NCI-H748 (cell line): ENCODE results near the gene KCNK4.
A peak's percentile ranks its signal among the peaks of the same experiment; 100 is the strongest.
"Not testable (repeated sequence)": the region's sequence is repeated elsewhere in the genome, so short reads cannot be mapped to it uniquely, and the experiment has no call there.

Source experiments
- DNase-seq: peaks from one replicate; lab custom pipeline; 2025; ENCODE audit not compliant: unreplicated experiment; lab: John Stamatoyannopoulos, UW

Gene KCNK4

DNA sequence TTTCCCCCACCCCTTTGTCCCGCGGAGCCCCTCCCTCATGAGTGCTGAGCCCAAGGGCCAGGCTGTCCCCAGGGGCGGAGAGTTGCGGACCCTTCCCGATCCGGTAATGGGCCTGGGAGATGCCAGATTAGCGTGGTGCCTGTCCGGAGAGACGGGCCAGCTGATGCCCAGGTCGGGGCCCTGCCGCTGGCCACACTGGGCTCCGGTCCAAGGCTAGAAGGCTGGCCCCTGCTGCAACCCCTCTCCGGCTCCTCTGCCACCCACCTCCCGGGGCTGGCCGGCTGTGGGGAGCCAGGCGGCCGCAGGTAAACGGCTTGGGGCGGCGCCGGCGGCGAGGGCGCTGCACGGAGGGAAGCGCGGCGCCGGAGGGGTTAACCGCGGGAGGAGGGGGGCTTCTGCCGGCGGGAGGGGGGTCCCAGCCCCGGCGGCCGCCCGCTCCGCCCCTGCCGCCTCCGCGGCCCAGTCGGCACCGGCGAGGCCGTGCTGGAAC is at the start of gene KCNK4:
KCNK4 (plus strand) TSS at position 41 of the 490 bp plus-strand sequence. CDS start 1,717 bp downstream, outside the sequence.
- no peak for DNase-seq

DNA sequence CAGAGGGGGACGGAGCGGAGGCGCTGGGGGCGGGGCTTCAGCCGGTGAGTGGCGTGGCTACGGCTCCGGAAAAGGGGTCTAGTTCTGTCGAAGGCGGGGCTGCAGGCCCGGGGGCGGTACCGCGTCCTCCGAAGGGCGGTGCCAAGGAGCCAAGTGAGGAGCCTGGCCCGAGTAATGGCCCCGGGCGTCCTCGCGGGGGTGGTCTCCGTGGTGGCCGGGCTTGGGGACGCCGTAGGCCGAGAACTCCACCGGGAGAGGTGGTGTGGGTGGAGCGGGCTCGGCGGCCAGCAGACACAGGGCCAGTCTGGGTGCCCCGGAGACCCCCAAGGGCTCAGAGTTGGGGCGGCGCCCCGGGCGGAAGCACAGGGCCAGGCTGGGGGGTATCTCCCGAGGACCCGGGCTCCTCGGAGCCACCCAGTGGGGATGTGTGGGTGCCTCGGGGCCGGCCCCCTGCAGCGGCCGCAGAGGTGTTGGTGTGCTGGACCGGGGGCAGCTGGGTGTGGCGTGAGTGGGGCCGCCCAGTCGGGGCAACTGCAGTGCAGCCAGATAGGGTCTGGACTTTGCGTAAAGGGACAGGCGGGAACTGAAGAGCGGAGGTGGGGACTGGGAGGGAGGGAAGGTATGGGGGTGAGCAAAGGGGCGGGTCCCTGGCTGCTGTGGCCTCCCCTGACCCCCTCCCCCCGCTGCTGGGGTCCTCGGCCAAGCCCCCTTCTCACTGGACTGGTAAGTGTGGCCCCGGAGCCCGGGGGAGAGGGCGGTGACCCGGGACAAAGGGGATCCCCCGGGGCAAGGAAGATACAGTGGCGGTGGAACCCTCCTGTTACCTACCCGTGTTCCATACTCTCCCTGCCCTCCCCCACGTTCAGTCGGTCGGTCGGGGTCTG is 49.4 kb upstream of the KCNK4 start:
- peak; percentile 97 for DNase-seq

DNA sequence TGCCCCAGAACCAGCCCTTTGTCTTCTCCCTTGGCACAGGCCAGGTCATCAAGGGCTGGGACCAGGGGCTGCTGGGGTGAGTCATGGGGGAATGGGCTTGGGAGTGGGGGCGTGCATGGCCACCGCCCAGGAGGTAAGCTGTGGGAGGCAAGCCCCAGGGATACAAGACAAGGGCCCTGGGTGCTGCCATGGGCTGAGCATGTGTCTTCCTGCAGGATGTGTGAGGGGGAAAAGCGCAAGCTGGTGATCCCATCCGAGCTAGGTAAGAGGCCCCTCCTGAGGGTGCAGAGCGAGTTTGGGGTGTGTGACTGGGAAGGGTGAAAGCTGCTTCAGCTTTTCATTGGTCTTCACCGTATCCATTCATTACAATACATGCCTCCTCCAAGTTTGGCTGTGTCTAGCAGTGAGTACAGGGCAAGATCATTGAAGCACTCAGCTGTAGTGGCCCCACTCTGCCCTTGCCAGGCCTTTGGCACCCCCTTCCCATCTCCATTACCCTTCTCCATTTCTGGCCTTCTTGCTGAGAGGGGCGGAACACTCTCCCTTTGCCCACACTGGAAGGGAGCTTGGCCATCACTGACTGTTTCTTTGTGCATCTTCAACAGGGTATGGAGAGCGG is 47.8 kb upstream of the KCNK4 start:
- DNase-seq: no peak

DNA sequence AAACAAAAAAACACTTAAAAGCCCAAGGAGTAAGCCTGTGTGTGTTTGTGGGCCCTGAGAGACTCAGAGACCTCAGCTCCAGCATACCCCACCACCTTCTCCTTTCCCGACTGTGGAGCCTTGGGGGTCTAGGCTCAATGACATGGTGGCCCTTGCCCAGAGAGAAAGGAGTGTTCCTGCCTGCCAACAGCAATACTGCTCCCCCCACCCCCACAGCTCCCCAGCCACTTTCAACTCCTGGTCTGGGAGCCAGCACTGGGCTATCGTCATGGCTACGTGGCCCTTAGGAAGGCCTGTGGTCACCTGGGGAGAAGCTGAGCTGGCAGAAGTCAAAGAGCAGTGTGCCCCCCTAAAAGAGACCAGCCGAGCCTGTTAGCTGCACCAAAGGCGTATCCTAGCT is 47.0 kb upstream of the KCNK4 start:
- DNase-seq: no peak

DNA sequence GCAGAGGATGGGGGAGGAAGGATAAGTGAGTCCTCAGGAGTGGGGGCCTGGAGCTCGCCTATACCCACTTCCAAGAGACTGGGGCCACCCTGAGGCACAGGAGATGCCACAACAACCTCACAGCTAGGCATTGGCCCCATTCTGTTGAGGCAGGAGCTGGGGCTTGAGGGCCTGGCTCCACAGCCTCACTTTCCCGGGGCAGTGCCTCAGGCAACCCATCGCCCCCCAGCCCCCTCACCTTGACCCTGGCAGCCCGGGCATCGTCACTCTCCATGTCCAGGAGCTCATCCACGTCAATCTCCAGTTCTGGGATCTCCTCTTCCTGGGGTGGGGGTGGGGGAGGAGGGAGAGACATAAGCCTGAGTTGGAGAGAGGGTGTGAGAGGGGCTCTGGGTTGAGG is 46.1 kb upstream of the KCNK4 start:
- no peak for DNase-seq

DNA sequence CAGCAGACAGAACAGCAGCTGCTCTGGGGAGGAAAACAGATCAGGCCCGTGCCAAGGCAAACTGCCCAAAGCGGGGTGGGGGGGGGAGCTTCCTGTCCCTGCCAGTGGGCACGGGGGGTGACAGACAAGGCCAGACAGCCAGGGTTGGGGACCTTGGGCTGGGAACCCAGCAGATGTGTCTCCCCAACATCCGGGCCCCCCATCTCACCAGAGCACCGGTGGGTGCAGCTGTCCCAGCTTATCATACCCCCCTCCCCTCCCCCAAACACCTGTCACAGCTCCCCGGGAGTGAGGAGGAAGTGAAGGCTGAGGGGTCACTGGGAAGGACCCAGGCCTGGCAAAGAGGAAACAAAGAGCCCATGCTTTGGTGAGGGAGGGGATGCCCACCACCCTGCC is 45.7 kb upstream of the KCNK4 start:
- DNase-seq: peak; percentile 43

DNA sequence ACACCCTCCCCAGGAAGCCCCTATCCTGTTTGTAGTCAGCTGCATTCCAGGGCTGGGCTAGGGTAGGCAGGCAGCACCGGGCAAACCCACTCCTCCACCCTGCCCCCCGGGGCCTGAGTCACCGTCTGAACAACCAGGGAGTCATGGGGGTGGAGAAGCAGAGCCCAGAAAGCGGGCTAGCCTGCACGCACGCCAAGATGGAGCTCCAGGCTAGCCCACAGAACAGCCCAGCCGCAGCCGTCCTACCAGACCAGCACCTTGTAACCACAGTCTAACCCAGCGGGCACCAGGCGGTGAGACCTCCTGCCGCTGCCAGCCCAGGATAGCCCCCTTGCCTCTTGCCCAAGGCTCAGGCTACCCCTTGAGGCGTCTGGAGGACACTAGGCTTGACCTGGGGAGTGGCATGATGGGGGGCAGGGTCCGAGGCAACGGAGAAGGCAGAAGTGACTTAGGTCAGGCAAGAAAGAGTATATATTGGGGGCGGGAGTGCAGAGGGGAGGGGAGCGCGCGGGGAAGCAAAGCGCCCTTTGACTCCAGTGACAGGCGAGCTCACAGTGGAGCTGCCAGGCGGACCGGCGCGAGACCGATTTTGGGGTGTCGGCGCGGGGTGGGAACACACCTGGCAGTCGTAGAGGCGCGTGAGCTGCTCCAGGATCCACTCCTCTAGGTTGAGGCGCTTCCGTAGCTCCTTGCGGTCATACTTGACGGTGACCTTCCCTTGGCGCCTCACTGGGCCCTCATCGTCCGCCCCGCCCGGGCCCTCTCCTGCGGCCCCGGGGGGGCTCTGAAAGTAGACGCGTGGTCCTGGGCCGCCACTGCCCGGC is 45.1 kb upstream of the KCNK4 start:
- DNase-seq: peak; percentile 56

DNA sequence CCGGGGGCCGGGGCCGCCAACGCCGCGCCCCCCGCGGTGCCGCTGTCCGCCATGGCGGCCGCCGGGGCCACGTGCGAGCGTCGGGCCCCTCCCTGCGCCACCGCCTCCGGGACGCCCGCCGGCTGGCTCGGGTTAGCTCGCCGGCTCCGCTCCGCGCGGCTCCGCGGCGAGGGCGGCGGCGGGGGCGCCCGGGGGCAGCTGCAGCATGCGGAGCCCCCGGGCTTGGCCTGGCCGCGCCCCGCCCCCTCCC is 44.6 kb upstream of the KCNK4 start:
- DNase-seq: not testable (repeated sequence)

DNA sequence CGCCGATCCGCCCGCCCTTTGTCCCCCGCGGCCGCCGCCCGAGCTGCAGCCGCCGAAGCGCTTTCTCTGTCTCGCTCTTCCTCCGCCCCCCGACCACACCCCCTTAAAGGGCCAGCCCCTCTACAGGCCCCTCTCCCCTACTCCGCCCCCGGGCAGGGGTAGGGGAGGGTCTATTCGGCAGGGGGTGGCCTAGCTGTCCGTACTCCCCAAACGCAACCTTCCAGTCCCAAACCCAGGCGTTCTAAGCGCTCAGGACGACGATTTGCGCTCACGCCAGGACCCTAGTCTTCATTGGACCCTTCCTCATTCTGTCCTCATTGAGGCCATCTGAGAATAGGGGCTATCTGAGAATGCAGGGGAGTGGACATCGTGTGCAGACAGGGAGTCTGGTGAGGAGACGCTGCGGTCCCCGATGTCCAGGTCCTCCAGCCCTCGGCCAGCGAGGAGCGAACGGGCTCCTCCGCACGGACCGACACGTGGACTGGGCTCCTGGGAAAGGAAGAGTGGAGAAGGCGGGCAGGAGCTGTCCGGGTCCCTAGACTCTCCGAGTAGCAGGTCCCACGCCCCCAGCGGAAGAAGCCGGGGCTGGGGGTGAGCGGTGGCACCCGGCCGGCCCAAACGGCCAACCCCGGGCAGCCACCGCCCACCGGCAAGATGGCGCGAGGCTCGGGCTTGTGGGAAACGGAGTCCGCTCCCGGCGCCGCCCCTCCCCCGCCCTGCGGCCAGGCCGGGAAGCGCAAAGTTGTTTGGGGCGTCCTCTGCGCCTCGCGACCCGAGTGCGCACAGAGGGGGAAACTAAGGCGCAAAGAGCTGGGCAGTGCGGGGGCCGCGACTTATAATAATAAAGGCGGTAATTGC is 44.0 kb upstream of the KCNK4 start, which contains the start of gene PPP1R14B:
PPP1R14B (minus strand) TSS at position 73 of the 858 bp plus-strand sequence. CDS start 270 bp downstream, outside the sequence.
- peak; percentile 91 for DNase-seq

DNA sequence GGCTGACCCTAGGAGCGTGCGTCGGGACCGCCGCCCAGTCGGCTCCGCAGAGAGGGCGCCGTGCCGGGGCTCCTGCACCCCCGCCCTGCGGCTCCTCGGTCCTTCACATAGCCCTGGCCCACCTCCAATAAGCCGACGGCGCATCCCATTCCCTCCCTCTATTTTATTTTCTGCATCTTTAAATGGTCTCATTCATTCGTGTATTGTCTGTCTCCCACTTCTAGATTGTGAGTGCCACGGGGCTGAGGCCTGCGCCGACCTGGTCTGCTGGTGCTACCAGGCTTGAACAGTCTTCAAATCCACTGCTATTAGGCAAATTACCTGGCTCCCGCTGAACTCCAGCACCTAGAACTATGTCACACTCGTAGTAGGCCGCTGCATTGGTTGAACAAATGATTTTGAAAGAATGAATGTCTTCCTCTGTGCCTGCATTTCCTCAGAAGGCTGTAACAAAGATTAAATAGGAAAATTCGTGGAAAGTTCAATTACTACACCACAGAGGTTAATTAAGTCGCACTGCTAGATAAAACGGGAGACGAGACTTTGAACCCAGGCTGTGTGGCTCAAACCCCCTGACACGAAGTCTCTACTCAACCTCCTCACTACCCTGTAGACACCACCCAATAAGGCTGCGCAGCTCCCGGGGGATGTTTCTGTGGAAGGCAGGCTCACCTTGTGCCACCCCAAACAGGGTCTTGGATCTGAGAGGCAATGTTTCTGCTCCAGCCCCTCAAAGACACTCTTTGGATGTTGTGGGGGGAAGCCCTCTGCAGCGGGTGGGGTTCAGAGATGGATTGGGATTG is 43.2 kb upstream of the KCNK4 start:
- peak; percentile 59 for DNase-seq

DNA sequence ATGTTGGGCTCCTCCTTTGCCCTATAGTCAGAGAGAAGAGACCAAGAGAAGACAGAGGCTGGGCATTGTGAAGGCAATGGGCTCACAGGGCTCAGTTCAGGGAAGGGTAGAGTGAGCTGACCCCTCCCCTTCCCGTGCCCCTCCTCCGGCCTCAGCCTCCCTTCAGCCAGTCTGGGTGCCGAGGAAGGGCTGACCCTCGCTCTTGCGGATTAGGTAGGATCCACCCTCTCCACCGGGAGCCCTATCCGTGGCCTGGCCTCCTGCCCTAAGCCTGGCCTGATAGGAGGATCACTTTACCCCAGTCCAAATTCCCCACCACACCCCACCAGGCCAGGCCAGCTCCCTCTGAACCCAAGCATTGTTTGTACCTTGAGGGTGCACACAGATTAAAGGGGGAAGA is 42.5 kb upstream of the KCNK4 start:
- DNase-seq: no peak

DNA sequence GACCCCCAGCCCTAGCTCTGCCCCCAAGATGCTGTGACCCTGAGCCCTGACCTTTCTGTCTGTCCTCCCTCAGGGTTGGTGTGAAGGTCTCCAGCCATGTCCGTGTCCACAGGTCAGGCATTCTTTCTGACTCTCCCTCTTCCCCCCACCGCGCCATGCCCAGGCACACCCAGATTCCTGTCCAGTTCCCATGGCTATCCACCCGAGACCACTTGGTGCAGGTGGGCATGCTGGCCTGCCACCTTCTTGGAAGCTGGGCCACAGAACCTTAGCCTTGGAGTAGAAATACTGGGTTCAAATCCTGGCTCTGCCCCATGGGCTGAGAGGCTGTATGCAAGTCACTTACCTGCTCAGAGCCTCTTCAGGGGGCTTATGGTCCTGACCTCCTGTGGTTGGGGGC is 42.1 kb upstream of the KCNK4 start:
- no peak for DNase-seq

DNA sequence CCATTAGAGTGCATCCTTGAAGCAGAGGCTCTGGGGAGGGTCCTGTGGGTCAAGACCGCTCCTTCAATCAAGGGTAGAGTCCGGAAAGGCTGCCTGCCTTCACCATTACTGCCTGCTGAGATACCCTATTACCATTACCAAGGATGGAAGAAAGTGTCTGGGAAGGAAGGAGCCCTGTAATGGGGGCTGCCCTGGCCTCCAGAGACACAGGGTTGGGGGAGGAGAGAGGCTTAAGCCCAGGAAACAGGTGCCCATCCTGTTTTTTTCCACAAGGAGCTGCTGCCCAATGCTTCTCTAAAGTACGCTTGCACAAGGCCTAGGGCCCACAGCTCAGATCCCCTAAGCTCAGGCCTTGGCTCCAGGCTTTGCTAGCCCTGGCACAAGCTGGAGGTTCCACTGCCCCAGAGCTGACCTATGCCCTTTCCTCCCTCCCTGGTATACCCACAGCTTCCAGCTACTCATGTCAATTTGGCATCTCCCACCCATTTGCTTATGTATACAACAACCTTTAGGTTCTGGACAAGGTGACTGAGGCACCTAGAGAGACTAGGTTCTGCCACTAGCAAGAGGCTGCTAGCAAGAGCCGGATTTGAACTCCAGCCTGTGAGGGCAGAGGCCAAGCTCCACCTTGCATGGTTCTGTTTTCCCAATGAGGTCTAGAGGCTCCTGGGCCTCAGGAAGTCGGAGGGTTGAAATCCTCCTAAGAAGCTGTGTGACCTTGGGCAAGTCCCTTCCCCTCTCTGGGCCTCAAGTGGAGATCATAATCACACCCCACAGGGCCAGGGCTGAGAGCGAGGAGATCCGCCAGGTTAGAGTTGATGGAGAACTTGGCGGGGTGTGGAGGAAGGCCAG is 41.3 kb upstream of the KCNK4 start:
- DNase-seq: no peak

DNA sequence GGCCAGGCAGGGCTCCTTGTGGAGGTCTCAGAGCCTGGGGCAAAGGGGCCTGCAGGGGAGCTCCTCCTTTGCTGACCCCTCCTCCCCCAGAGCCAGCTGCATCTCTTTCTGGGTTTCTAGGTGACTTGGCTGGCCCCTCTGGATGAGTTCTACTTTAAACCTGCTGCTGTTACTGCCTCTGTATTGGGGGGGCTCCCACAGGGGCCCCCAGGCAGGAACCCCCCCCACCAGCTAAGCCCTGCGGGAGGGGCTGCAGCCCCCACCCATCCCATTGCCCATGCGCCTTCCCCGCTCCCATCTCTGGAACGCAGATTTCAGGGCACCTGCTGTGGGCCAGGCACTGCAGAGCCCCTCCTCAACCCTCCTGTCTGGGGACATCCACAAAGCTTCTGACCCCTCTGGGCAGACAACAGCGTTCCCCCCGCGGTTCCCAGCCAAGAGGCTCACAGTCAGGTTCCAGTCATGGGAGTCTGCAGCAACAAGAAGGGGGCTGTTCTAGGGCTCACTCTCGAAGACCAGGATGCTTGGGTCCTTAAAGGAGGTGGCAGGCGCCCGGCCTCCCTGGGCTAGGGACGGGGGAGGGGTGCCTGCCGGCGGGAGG is 40.6 kb upstream of the KCNK4 start:
- DNase-seq: peak; percentile 44

DNA sequence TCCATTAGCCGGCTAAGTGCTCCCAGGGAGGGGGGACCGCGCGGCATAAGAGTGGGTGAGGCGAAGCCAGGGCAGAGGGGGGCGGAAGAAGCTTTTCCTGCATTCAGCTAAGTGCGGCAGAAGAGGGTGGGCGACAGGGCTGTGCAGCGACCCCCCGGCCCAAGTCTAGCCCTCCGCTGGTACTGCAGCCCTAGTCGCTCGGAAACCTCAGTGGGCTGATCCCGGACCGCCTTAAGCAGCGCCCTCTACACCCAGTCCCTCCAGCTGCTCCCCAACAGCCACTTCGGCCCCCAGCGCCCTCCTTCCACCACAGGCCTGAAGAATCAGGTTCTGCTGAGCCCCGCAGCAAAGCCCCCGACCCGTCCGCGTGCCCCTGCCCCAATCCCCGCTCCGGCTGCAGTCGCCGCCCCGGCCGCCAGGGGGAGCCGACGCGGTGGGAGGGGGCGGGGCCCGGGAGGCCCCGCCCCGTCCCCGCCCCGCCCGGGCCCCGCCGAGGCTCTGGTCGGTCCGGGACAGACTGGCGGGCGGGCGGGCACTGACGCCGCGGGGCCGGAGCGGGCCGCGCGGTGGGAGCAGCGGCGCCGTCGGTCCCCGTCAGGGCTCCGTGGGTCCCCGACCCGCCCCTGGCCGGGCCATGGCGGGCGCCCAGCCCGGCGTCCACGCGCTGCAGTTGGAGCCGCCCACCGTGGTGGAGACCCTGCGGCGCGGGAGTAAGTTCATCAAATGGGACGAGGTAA is 39.9 kb upstream of the KCNK4 start, which contains the start of gene PLCB3:
PLCB3 (plus strand) TSS at position 515 of the 737 bp plus-strand sequence; CDS start at position 635, 120 bp downstream.
- DNase-seq: peak; percentile 66

DNA sequence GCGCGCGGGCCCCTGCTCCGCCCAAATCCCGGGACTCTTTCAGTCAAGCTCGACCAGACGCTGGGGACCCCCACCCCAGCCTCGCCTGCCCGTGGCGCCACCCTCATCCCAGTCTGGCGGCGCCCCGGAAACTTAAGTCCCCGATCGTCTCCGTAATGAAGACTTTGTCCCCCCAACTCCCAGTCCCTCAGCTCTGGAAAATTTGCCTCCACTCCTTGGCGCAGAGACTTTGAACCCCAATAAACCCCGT is 39.4 kb upstream of the KCNK4 start:
- no peak for DNase-seq

DNA sequence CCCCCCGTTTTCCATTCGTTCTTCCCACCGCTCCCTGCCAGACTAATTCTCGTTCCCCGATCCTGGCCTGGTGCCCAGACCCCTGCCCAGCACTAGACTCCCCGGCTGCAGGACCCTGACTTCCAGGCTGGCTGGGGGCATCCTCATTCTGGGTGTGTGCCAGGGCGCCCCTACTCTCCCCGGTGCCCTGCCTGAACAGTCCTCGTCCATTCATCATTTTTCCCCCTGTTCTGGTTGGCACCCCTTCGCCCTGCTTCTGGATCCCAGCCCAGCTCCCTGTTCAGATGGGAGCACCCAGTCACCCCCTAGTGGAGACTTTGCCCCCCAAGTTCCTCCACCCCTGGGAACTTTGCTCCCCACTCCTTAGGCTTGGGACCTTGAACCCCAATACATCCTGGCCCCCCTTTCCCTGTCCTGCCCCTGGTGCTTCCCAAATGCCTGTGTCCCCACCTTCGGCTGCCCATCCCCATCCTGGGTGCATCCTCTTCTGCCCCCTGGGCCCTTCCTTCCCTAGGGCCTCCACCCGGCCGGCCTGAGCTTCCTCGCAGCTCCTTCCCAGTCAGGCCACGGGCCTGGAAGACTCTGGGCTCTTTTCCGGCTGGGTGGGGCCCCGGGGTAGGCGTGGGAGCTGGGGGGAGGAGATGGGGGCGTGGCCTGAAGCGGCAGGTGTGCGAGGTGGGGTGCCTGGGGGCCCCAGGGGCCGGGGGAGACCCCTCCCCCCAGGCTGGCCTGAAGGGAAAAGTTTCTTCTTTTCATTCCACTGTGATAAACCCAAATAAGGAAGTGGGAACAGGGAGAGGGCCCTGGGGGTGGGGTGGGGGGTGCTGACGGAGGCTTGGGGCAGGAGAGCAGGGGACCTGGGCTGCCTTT is 38.9 kb upstream of the KCNK4 start:
- peak; percentile 42 for DNase-seq
